ENCODE results near the gene TBC1D14.

GRCh38 chr4:7023901-7024300 lies 114.3 kb downstream of the TBC1D14 start:
- no peak for TF ChIP-seq CTCF (IDR thresholded peaks at IDR 0.05; ENCODE audit: low read depth, low read length)
- no peak for TF ChIP-seq EZH2phosphoT487 (IDR thresholded peaks at IDR 0.05; ENCODE audit: low read depth)
